ENCODE measurements around the gene GLA. TPM values are rescaled to one million over a fixed set of nuclear protein-coding genes. Genes with fewer than 3 reads are reported as not detected.

The GLA gene
- total and polyA plus RNA-seq, 9 of the 15 experiments (the other 6 are each of a cell fraction or from before 2014, with no cell fraction given), result 41.7 to 146 (median 73.8) TPM

DNA sequence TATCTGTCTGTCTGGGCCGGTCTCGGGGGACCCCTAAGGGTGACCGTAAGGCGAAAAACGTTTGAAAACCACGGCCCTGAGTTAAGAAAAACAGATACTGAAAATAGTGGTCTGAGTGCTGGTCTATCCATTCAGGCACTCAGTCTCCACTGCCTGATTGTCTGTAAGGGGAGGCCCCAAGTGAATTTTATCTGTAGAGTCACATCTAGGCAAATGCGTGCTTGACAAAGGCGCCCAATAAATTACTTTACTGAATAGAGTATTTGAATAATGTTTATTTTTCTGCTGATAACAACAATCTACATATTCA lies 762 bp upstream of the GLA start:
- no peaks in the 10 kb centered on the region for H3K27me3 ChIP-seq (ENCODE audit: control insufficient read depth in 2 of 2, insufficient read depth in 2 of 2, low read length in 2 of 2)
- H3K79me2 ChIP-seq (ENCODE audit: control insufficient read depth, insufficient read depth, low read length), result peaks cover 72% of the 10 kb centered on the region
- peaks cover 28% of the 10 kb centered on the region; the same call in 2 of the 3 replicates for H3K36me3 ChIP-seq (ENCODE audit: control insufficient read depth, insufficient read depth, low read length)
- DNase-seq (ENCODE audit: extremely low read depth in 1 of 4, low spot score in 3 of 4), result peak in 1 of 4 experiments; percentile 18
- peak overlapping the region; percentile 71 for H3K4me3 ChIP-seq
- intact Hi-C loops (cut with micrococcal nuclease), result loop anchor here (2.0 to 5.0 kb wide), 3 partner anchors 18 to 148 kb away; partner anchors contain the start of genes RPL36A and TIMM8A
- no peak for FAIRE-seq
- no peaks in the 10 kb centered on the region for H3K9me3 ChIP-seq (replicated peaks; ENCODE audit: control insufficient read depth, insufficient read depth, low read depth, low read length)
- TSS peak; percentile 61 for BruUV-seq (replicated peaks)
- no peaks in the 10 kb centered on the region for H3K9me1 ChIP-seq (ENCODE audit: control insufficient read depth, insufficient read depth, low read length)
- H3K4me1 ChIP-seq (replicated peaks in 1 of 2; ENCODE audit: control insufficient read depth in 2 of 2, insufficient read depth in 2 of 2, low read length in 2 of 2), result no peaks in the 10 kb centered on the region; a peak in 1 of 5 replicates
- ChIA-PET CTCF (ENCODE audit: low intra/inter-chr PET ratio) (no interaction called here), POLR2A (interaction anchor here (1.0 kb wide), 1 partner anchor 10 kb away, joined by 6 read pairs; no protein-coding TSS in a partner anchor)
- H2AFZ ChIP-seq (ENCODE audit: low read depth, low read length), result peak overlapping the region; percentile 90
- in situ Hi-C loops (cut with MboI), result no loop called here
- H4K20me1 ChIP-seq (replicated peaks; ENCODE audit: control insufficient read depth, insufficient read depth, low read length), result no peaks in the 10 kb centered on the region
- H3K9ac ChIP-seq (ENCODE audit: insufficient read depth in 1 of 2, low read depth in 2 of 2, low read length in 2 of 2), result peak overlapping the region; percentile 92 to 98
- H3K27ac ChIP-seq (ENCODE audit: extremely low read depth, low read depth, low read length), result peak overlapping the region; percentile 97
- H3K4me2 ChIP-seq (ENCODE audit: insufficient read depth, low read length), result peak overlapping the region; percentile 85; the same call in 1 of the 2 replicates
- WGBS (ENCODE audit: insufficient coverage, low coverage, missing lambda C conversion rate), result 0% methylated on average over 8 of the region's 8 CpGs
- peak; percentile 65 for ATAC-seq
- no peak for TF ChIP-seq MECOM (CRISPR knock-in tag; IDR thresholded peaks at IDR 0.05)
- TF ChIP-seq NR0B1 (IDR thresholded peaks at IDR 0.05; ENCODE audit: partially characterized antibody), result no peak
- TF ChIP-seq PBX2 (CRISPR knock-in tag; IDR thresholded peaks at IDR 0.05; ENCODE audit: low read depth), result no peak
- TF ChIP-seq PBX2 (tag; conservative IDR thresholded peaks at IDR 0.05; ENCODE audit: low read depth), result no peak
- no peak for TF ChIP-seq SAFB (IDR thresholded peaks at IDR 0.05; ENCODE audit: borderline replicate concordance, low read depth, low read length)
- TF ChIP-seq, protein P1, sequence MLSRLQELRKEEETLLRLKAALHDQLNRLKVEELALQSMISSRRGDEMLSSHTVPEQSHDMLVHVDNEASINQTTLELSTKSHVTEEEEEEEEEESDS (CRISPR knock-in tag; IDR thresholded peaks at IDR 0.05), result no peak
- TF ChIP-seq NFYB (IDR thresholded peaks at IDR 0.05; ENCODE audit: extremely low read depth, insufficient read length), result no peak
- peak; percentile 51; the same call in 1 of the 2 replicates for TF ChIP-seq ZFX (CRISPR knock-in tag; IDR thresholded peaks at IDR 0.05)
- no peak for TF ChIP-seq EP300 (IDR thresholded peaks at IDR 0.05; ENCODE audit: low read length)
- no peak for TF ChIP-seq ZNF592 (IDR thresholded peaks at IDR 0.05)
- no peak for TF ChIP-seq SMAD1 (IDR thresholded peaks at IDR 0.05; ENCODE audit: low read depth, low read length, partially characterized antibody)
- TF ChIP-seq ZNF324 (CRISPR knock-in tag; IDR thresholded peaks at IDR 0.05), result no peak
- no peak for TF ChIP-seq OTX1 (CRISPR knock-in tag; IDR thresholded peaks at IDR 0.05)

All from K562 (cell line).